Measurements from ENCODE around the gene SAMHD1. TPM values are rescaled to one million over a fixed set of nuclear protein-coding genes. Genes with fewer than 3 reads are reported as not detected.

Gene SAMHD1
- total and polyA plus RNA-seq, 2 of the 8 experiments (the other 6 are each of a cell fraction or from before 2014, with no cell fraction given): 22.0 to 37.1 TPM

GRCh38 chr20:36998652-36999051 is 47.1 kb upstream of the SAMHD1 start:
- H2BK5ac ChIP-seq (ENCODE audit: low read depth, low read length): no peak overlapping the region
- no peak overlapping the region for H3K27ac ChIP-seq (ENCODE audit: low read depth, low read length)
- no peaks in the 10 kb centered on the region for H3K23me2 ChIP-seq (ENCODE audit: low read depth, low read length)
- POLR2A ChIA-PET (ENCODE audit: partially characterized antibody): interaction anchor here (1.0 kb wide), 1 partner anchor 9 kb away, joined by 4 read pairs; no protein-coding TSS in a partner anchor
- H3K9me3 ChIP-seq (ENCODE audit: insufficient read depth in 2 of 2, low read depth in 1 of 2, low read length in 1 of 2): peaks cover 9 to 23% of the 10 kb centered on the region in 2 experiments; a peak in 3 of 4 replicates
- DNase-seq (ENCODE audit: low read depth in 1 of 2, low spot score in 2 of 2) (no peak), FAIRE-seq (peak; percentile 13)
- no peak overlapping the region for H2AFZ ChIP-seq (ENCODE audit: low read length)
- no peaks in the 10 kb centered on the region for H3K27me3 ChIP-seq (replicated peaks in 1 of 4; ENCODE audit: control insufficient read depth in 3 of 4, extremely low read depth in 1 of 4, insufficient read depth in 3 of 4, low read length in 3 of 4)
- no peak overlapping the region for H2BK12ac ChIP-seq (ENCODE audit: low read depth, low read length)
- H2BK20ac ChIP-seq (ENCODE audit: low read length): no peak overlapping the region
- peaks cover 0 to 59% (median 25%) of the 10 kb centered on the region in 4 experiments; a peak in 7 of 8 replicates for H3K36me3 ChIP-seq (ENCODE audit: control insufficient read depth in 2 of 4, insufficient read depth in 4 of 4, low read length in 3 of 4)
- no peaks in the 10 kb centered on the region for H4K20me1 ChIP-seq (replicated peaks in 1 of 2; ENCODE audit: control insufficient read depth in 1 of 2, insufficient read depth in 2 of 2, low read length in 2 of 2)
- no peak overlapping the region for H3K18ac ChIP-seq (ENCODE audit: extremely low read depth, low read length)
- no peaks in the 10 kb centered on the region for H3K79me2 ChIP-seq (ENCODE audit: control insufficient read depth in 1 of 2, insufficient read depth in 2 of 2, low read length in 2 of 2)
- no peak overlapping the region for H3K4me3 ChIP-seq (ENCODE audit: extremely low read depth in 1 of 4, insufficient read depth in 2 of 4, low read depth in 3 of 4, low read length in 4 of 4)
- H2AK5ac ChIP-seq (ENCODE audit: low read depth, low read length): no peak overlapping the region
- H3K79me1 ChIP-seq (ENCODE audit: low read depth, low read length): no peaks in the 10 kb centered on the region
- H4K8ac ChIP-seq (ENCODE audit: extremely low read depth, insufficient read depth, low read length): no peak overlapping the region
- H2BK120ac ChIP-seq (replicated peaks; ENCODE audit: low read depth, low read length): no peak overlapping the region
- H3K23ac ChIP-seq (ENCODE audit: insufficient read length): no peak overlapping the region
- H2BK15ac ChIP-seq (ENCODE audit: low read length): no peak overlapping the region
- WGBS, 2 experiments (ENCODE audit: extremely low coverage in 1 of 2, insufficient coverage in 1 of 2, insufficient read length in 1 of 2, insufficient replicate concordance in 2 of 2, low coverage in 1 of 2, low lambda C conversion rate in 2 of 2, missing lambda C conversion rate in 1 of 2): 92% methylated on average over 7 of the region's 7 CpGs; no CpG with 5 or more reads in 1 of the 2 experiments
- H3K4ac ChIP-seq (replicated peaks; ENCODE audit: insufficient read length, low read depth, low read length): no peak overlapping the region
- no peak overlapping the region for H3K14ac ChIP-seq (ENCODE audit: insufficient read length)
- no peak overlapping the region for H4K91ac ChIP-seq (replicated peaks; ENCODE audit: insufficient read length, low read length)
- H4K5ac ChIP-seq (ENCODE audit: insufficient read length, low read depth, low read length): no peak overlapping the region
- H3K56ac ChIP-seq (replicated peaks; ENCODE audit: insufficient read length, low read depth, low read length): no peak overlapping the region
- CTCF ChIA-PET (ENCODE audit: partially characterized antibody): no interaction called here
- H3K9ac ChIP-seq (replicated peaks in 1 of 4; ENCODE audit: extremely low read depth in 1 of 4, low read depth in 3 of 4, low read length in 3 of 4): no peak overlapping the region
- H3K4me2 ChIP-seq (ENCODE audit: insufficient read depth in 1 of 2, low read depth in 2 of 2, low read length in 2 of 2): no peak overlapping the region
- H3K4me1 ChIP-seq (replicated peaks in 1 of 4; ENCODE audit: control insufficient read depth in 3 of 4, insufficient read depth in 4 of 4, low read length in 3 of 4): no peaks in the 10 kb centered on the region
- TF ChIP-seq EP300 (IDR thresholded peaks at IDR 0.05; ENCODE audit: borderline replicate concordance in 1 of 2, low read depth in 2 of 2, low read length in 2 of 2): no peak
- TF ChIP-seq MAFK (IDR thresholded peaks at IDR 0.05; ENCODE audit: low read depth, low read length): no peak
- TF ChIP-seq TAF1 (IDR thresholded peaks at IDR 0.05; ENCODE audit: low read depth, low read length): no peak
- TF ChIP-seq SIX5 (IDR thresholded peaks at IDR 0.05; ENCODE audit: low read depth, low read length): no peak
- TF ChIP-seq PHF8 (conservative IDR thresholded peaks at IDR 0.05; ENCODE audit: low read depth, low read length): no peak
- TF ChIP-seq BRCA1 (IDR thresholded peaks at IDR 0.05; ENCODE audit: low read depth, low read length): no peak
- TF ChIP-seq TAF7 (optimal IDR thresholded peaks at IDR 0.05; ENCODE audit: borderline replicate concordance, low read depth, low read length): no peak
- no peak for TF ChIP-seq SP1 (IDR thresholded peaks at IDR 0.05; ENCODE audit: low read depth, low read length)
- no peak for TF ChIP-seq POLR2A (IDR thresholded peaks at IDR 0.05; ENCODE audit: control extremely low read depth in 1 of 2, low read depth in 2 of 2, low read length in 2 of 2)
